ENCODE data around the gene CEP97.
"Not testable (repeated sequence)": the region's sequence is repeated elsewhere in the genome, so short reads cannot be mapped to it uniquely, and the experiment has no call there.

The CEP97 gene

DNA sequence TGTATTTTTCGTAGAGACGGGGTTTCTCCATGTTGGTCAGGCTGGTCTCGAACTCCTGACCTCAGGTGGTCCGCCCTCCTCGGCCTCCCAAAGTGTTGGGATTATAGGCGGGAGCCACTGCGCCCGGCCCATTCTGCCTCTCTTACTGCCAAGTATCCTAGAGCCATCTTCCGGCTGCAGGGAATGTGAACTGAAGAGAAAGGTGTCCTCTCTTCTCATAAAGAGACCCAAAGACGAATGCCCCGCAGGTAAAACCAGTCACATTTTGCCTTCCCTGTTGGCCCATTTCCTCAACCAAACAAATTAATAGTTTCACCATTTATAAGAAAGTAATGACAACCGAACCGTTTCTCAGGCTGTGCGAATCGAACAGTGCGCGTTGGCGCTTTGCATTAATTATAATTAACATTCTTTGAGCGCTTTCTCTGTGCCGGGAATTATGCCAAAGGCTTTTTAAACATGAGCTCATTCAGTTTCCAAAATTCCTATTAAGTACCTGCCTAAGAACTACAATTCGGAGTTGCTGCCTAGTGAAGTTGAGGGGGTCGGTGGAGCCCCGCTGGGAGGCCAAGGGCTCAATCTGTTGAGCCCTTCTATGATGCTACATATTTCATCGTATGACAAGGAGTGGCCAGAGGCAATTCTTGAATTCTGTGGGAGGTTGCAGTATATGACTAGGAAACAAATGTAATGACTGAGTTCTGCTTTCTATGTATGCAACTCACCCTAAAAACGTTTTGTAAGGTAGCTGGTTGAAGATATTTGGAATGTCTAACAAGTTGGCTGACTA is 37.1 kb upstream of the CEP97 start:
- H3K9me3 ChIP-seq (ENCODE audit: insufficient read depth, low read depth, low read length) = no peaks in the 10 kb centered on the region
- H3K4me3 ChIP-seq (ENCODE audit: low read length) = peak overlapping the region; percentile 100; the same call in 1 of the 2 replicates
- peaks cover 39% of the 10 kb centered on the region for H3K36me3 ChIP-seq (ENCODE audit: insufficient read depth, low read depth, low read length)
- peak overlapping the region; percentile 73; the same call in 1 of the 2 replicates for H3K9ac ChIP-seq (ENCODE audit: low read depth, low read length)
- H3K27ac ChIP-seq (ENCODE audit: low read length) = no peak overlapping the region
- H3K27me3 ChIP-seq (ENCODE audit: insufficient read depth, low read length) = no peaks in the 10 kb centered on the region
- peaks cover 15% of the 10 kb centered on the region for H3K4me1 ChIP-seq (ENCODE audit: insufficient read depth, low read length)

DNA sequence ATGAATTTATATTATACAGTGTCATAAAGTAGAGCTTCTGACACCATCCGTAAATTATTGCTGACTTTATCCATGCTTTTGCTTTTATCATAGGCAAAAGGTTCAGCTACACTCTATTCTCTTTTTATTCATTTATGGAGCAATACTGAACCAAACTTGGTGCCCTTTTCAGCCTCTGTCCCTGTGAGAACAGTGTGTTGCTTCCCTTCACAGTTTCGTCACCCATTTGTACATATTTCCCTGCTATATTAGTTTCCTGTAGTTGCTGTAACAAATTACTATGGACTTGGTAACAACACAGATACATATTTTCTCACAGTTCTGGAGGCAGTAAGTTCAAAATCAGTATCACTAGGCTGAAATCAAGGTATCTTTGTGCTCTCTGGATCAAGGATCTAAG is 35.1 kb upstream of the CEP97 start:
- H3K9ac ChIP-seq (ENCODE audit: low read depth, low read length) = no peak overlapping the region
- no peak overlapping the region for H3K4me3 ChIP-seq (ENCODE audit: low read length)
- H3K4me1 ChIP-seq (ENCODE audit: insufficient read depth, low read length) = peaks cover 15% of the 10 kb centered on the region
- H3K27me3 ChIP-seq (ENCODE audit: insufficient read depth, low read length) = no peaks in the 10 kb centered on the region
- H3K27ac ChIP-seq (ENCODE audit: low read length) = no peak overlapping the region
- no peaks in the 10 kb centered on the region for H3K9me3 ChIP-seq (ENCODE audit: insufficient read depth, low read depth, low read length)
- peaks cover 20% of the 10 kb centered on the region for H3K36me3 ChIP-seq (ENCODE audit: insufficient read depth, low read depth, low read length)

DNA sequence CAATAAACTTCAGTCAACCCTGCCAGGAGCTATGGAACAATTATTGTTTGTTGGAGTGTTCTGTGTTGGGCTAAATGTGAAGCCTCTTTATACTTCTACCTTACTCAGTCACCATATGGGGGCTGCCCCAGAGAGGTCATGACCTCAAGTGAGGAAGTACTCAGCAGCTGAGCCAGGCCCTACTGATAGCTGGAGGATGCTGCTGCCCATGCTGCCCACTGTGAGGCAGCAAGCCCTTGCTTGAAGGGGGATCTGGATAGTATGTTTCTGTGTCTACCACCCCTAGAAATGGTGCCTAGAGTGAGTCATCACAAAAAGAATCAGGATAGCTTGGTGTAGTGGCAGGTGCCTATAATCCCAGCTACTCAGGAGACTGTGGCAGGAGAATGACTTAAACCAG is 33.4 kb upstream of the CEP97 start:
- peaks cover 3% of the 10 kb centered on the region for H3K36me3 ChIP-seq (ENCODE audit: insufficient read depth, low read depth, low read length)
- H3K27ac ChIP-seq (ENCODE audit: low read length) = no peak overlapping the region
- peaks cover 9% of the 10 kb centered on the region for H3K4me1 ChIP-seq (ENCODE audit: insufficient read depth, low read length)
- no peaks in the 10 kb centered on the region for H3K9me3 ChIP-seq (ENCODE audit: insufficient read depth, low read depth, low read length)
- H3K4me3 ChIP-seq (ENCODE audit: low read length) = no peak overlapping the region
- H3K27me3 ChIP-seq (ENCODE audit: insufficient read depth, low read length) = no peaks in the 10 kb centered on the region
- no peak overlapping the region for H3K9ac ChIP-seq (ENCODE audit: low read depth, low read length)

DNA sequence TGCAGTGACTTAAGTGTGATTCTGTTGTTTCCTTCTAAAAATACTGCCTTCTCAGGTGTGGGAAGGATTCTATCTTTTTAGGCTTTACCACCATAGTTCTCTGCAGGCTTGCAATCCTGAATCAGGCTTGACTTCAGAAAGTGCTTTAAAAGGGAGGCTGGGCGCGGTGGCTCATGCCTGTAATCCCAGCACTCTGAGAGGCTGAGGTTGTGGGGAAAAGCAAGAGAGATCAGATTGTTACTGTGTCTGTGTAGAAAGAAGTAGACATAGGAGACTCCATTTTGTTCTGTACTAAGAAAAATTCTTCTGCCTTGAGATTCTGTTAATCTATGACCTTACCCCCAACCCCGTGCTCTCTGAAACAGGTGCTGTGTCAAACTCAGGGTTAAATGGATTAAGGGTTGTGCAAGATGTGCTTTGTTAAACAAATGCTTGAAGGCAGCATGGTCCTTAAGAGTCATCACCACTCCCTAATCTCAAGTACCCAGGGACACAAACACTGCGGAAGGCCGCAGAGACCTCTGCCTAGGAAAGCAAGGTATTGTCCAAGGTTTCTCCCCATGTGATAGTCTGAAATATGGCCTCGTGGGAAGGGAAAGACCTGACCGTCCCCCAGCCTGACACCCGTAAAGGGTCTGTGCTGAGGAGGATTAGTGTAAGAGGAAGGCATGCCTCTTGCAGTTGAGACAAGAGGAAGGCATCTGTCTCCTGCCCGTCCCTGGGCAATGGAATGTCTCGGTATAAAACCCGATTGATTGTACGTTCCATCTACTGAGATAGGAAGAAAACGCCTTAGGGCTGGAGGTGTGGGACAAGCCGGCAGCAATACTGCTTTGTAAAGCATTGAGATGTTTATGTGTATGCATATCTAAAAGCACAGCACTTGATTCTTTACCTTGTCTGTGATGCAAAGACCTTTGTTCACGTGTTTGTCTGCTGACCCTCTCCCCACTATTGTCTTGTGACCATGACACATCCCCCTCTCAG is 32.4 kb upstream of the CEP97 start:
- H3K9me3 ChIP-seq (ENCODE audit: insufficient read depth, low read depth, low read length); H3K4me1 ChIP-seq (ENCODE audit: insufficient read depth, low read length); H3K36me3 ChIP-seq (ENCODE audit: insufficient read depth, low read depth, low read length); H3K27me3 ChIP-seq (ENCODE audit: insufficient read depth, low read length); H3K27ac ChIP-seq (ENCODE audit: low read length): not testable (repeated sequence)
- H3K4me3 ChIP-seq (ENCODE audit: low read length) = peak overlapping the region; percentile 18
- H3K9ac ChIP-seq (ENCODE audit: low read depth, low read length) = peak overlapping the region; percentile 16; the same call in 1 of the 2 replicates

DNA sequence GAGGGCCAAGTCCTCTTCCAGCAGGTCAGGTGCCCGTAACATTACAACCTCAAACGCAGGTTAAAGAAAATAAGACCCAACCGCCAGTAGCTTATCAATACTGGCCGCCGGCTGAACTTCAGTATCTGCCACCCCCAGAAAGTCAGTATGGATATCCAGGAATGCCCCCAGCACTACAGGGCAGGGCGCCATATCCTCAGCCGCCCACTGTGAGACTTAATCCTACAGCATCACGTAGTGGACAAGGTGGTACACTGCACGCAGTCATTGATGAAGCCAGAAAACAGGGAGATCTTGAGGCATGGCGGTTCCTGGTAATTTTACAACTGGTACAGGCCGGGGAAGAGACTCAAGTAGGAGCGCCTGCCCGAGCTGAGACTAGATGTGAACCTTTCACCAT is 30.9 kb upstream of the CEP97 start:
- peak overlapping the region; percentile 47; the same call in 1 of the 2 replicates for H3K4me3 ChIP-seq (ENCODE audit: low read length)
- H3K9me3 ChIP-seq (ENCODE audit: insufficient read depth, low read depth, low read length); H3K27ac ChIP-seq (ENCODE audit: low read length); H3K36me3 ChIP-seq (ENCODE audit: insufficient read depth, low read depth, low read length); H3K4me1 ChIP-seq (ENCODE audit: insufficient read depth, low read length); H3K27me3 ChIP-seq (ENCODE audit: insufficient read depth, low read length); H3K9ac ChIP-seq (ENCODE audit: low read depth, low read length): not testable (repeated sequence)

DNA sequence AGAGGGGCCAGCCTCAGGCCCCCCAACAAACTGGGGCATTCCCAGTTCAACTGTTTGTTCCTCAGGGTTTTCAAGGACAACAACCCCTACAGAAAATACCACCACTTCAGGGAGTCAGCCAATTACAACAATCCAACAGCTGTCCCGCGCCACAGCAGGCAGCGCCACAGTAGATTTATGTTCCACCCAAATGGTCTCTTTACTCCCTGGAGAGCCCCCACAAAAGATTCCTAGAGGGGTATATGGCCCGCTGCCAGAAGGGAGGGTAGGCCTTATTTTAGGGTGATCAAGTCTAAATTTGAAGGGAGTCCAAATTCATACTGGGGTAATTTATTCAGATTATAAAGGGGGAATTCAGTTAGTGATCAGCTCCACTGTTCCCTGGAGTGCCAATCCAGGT is 29.6 kb upstream of the CEP97 start:
- H3K9ac ChIP-seq (ENCODE audit: low read depth, low read length); H3K9me3 ChIP-seq (ENCODE audit: insufficient read depth, low read depth, low read length); H3K27ac ChIP-seq (ENCODE audit: low read length); H3K27me3 ChIP-seq (ENCODE audit: insufficient read depth, low read length); H3K36me3 ChIP-seq (ENCODE audit: insufficient read depth, low read depth, low read length); H3K4me1 ChIP-seq (ENCODE audit: insufficient read depth, low read length); H3K4me3 ChIP-seq (ENCODE audit: low read length): not testable (repeated sequence)

DNA sequence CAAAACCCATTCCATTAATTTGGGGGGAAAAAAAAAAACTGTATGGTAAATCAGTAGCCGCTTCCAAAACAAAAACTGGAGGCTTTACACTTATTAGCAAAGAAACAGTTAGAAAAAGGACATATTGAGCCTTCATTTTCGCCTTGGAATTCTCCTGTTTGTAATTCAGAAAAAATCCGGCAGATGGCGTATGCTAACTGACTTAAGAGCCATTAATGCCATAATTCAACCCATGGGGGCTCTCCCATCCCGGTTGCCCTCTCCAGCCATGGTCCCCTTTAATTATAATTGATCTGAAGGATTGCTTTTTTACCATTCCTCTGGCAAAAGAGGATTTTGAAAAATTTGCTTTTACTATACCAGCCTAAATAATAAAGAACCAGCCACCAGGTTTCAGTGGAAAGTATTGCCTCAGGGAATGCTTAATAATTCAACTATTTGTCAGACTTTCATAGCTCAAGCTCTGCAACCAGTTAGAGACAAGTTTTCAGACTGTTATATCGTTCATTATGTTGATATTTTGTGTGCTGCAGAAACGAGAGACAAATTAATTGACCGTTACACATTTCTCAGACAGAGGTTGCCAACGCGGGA is 28.5 kb upstream of the CEP97 start:
- no peak overlapping the region for H3K4me3 ChIP-seq (ENCODE audit: low read length)
- H3K27ac ChIP-seq (ENCODE audit: low read length) = no peak overlapping the region
- peaks cover 8% of the 10 kb centered on the region for H3K4me1 ChIP-seq (ENCODE audit: insufficient read depth, low read length)
- no peaks in the 10 kb centered on the region for H3K9me3 ChIP-seq (ENCODE audit: insufficient read depth, low read depth, low read length)
- no peaks in the 10 kb centered on the region for H3K36me3 ChIP-seq (ENCODE audit: insufficient read depth, low read depth, low read length)
- H3K27me3 ChIP-seq (ENCODE audit: insufficient read depth, low read length) = no peaks in the 10 kb centered on the region
- H3K9ac ChIP-seq (ENCODE audit: low read depth, low read length) = no peak overlapping the region

DNA sequence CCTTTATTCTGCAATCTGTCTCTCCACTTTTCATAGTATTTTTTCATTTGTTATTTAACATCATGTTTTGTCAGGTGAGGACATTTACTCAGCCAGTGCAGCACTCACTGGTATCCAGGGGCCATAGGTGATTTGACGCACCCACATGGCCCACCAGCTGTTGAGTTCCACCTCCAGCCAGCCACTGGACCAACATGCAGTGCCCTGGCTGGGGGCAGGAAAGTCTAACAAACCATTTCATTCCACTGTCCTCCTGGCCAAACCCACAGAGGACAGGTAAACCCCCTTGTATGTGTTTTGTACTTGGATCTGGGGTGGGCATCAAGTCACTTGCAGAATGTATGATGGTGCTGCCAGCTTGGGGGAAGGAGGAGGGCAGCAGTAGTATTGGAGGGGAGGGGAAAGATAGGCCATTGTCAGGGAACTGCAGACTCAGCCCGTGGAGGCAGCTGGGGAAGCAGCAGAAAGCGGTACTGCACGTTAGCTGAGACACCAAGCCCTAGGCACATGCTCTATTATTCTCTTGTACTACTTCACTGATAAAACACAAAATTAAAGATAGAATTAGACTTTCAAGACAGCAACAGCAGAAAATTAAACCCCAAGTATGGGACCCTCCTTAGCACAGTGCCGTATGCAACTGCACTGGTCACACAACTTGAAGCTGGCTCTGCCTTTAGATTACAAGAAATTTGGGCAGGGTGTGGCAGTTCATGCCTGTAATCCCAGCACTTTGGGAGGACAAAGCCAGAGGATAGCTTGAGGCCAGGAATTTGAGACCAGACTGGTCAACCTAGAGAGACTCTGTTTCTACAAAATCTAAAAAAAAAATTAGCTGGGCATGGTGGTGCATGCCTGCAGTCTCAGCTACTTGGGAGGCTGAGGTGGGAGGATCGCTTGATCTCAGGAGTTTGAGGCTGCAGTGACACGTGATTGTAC is 22.4 kb upstream of the CEP97 start:
- Histone ChIP-seq H3K4me3 (ENCODE audit: low read length) (no peak overlapping the region), H3K9ac (ENCODE audit: low read depth, low read length) (no peak overlapping the region), H3K4me1 (ENCODE audit: insufficient read depth, low read length) (0 out of 2 replicates have a peak, but pooled peaks cover 5% of the 10 kb centered on the region), H3K9me3 (ENCODE audit: insufficient read depth, low read depth, low read length) (no peaks in the 10 kb centered on the region), H3K36me3 (ENCODE audit: insufficient read depth, low read depth, low read length) (no peaks in the 10 kb centered on the region), H3K27me3 (ENCODE audit: insufficient read depth, low read length) (no peaks in the 10 kb centered on the region), H3K27ac (ENCODE audit: low read length) (no peak overlapping the region)

DNA sequence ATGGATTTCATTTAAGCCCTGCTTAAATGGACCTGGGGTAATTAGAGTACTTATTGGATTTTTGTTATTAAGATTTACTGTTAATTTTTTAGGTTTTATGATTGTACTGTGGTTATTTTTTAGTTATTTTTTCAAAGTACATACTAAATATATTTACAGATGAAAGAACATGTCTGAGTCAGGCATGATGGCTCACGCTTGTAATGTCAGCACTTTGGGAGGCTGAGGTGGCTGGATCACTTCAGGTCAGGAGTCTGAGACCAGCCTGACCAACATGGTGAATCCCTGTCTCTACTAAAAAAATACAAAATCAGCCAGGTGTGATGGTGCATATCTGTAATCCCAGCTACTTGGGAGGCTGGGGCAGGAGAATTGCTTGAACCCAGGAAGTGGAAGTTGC is 21.7 kb upstream of the CEP97 start:
- 0 out of 2 replicates have a peak, but pooled peaks cover 5% of the 10 kb centered on the region for H3K4me1 ChIP-seq (ENCODE audit: insufficient read depth, low read length)
- no peaks in the 10 kb centered on the region for H3K36me3 ChIP-seq (ENCODE audit: insufficient read depth, low read depth, low read length)
- H3K27me3 ChIP-seq (ENCODE audit: insufficient read depth, low read length) = no peaks in the 10 kb centered on the region
- no peak overlapping the region for H3K27ac ChIP-seq (ENCODE audit: low read length)
- no peak overlapping the region for H3K4me3 ChIP-seq (ENCODE audit: low read length)
- H3K9ac ChIP-seq (ENCODE audit: low read depth, low read length) = no peak overlapping the region
- H3K9me3 ChIP-seq (ENCODE audit: insufficient read depth, low read depth, low read length) = no peaks in the 10 kb centered on the region

DNA sequence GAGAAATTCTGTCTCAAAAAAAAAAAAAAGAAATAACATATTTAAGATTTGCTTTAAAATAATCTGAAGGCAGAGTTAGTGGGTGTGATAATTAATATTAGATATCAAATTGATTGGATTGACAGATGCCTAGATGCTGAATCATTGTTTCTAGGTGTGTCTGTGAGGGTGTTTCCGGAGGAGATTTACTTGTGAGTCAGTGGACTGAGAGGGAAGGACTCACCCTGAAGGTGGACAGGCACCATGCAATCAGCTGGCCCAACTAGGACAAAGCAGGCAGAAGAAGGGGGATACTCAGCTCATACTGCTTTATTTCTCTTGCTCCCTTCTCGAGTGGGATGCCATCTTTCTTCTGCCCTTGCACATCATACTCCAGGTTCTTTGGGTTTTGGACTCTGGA is 21.2 kb upstream of the CEP97 start:
- H3K4me3 ChIP-seq (ENCODE audit: low read length) = no peak overlapping the region
- H3K36me3 ChIP-seq (ENCODE audit: insufficient read depth, low read depth, low read length) = no peaks in the 10 kb centered on the region
- no peaks in the 10 kb centered on the region for H3K9me3 ChIP-seq (ENCODE audit: insufficient read depth, low read depth, low read length)
- 0 out of 2 replicates have a peak, but pooled peaks cover 5% of the 10 kb centered on the region for H3K4me1 ChIP-seq (ENCODE audit: insufficient read depth, low read length)
- no peaks in the 10 kb centered on the region for H3K27me3 ChIP-seq (ENCODE audit: insufficient read depth, low read length)
- H3K9ac ChIP-seq (ENCODE audit: low read depth, low read length) = no peak overlapping the region
- no peak overlapping the region for H3K27ac ChIP-seq (ENCODE audit: low read length)

DNA sequence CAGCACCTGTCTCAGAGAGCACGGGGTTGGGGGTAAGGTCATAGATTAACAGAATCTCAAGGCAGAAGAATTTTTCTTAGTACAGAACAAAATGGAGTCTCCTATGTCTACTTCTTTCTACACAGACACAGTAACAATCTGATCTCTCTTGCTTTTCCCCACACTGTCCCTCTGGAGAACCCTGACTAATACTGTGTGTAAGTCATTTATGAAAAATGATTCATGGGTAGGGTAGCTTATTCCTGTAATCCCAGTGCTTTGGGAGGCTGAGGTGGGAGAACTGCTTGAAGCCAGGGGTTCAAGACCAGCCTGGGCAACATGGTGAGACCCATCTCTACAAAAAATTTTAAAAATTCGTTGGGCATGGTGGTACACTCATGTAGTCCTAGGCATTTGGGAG is 19.8 kb upstream of the CEP97 start:
- H3K36me3 ChIP-seq (ENCODE audit: insufficient read depth, low read depth, low read length); H3K9ac ChIP-seq (ENCODE audit: low read depth, low read length); H3K4me1 ChIP-seq (ENCODE audit: insufficient read depth, low read length); H3K27me3 ChIP-seq (ENCODE audit: insufficient read depth, low read length); H3K4me3 ChIP-seq (ENCODE audit: low read length); H3K27ac ChIP-seq (ENCODE audit: low read length); H3K9me3 ChIP-seq (ENCODE audit: insufficient read depth, low read depth, low read length): not testable (repeated sequence)

Data from iPS-20b (cell line).